Activated naive CD4-positive, alpha-beta T cell treated with anti-CD3 and anti-CD28 coated beads for 36 hours (primary cell): ENCODE results near the gene NRXN3. TPM values are rescaled to one million over a fixed set of nuclear protein-coding genes. Genes with fewer than 3 reads are reported as not detected.
"Not testable (repeated sequence)": the region's sequence is repeated elsewhere in the genome, so short reads cannot be mapped to it uniquely, and the experiment has no call there.

Source experiments
- CTCF ChIA-PET: fragments of 350-600 bp; sonication (Branson Sonifier 250); formaldehyde crosslinking; loops from one replicate; lab custom pipeline; 2021; ENCODE audit warnings: antibody characterized with exemption; lab: Charles Lee
- DNase-seq: peaks from one replicate; pipeline ENCODE4 v3.0.0-alpha.2; 2020
- H3K27ac Mint-ChIP-seq: one replicate; pipeline ENCODE4 v1.8.0; 2021; ENCODE audit warnings: mild to moderate bottlenecking, mixed read lengths
- H3K27me3 Mint-ChIP-seq: one replicate; pipeline ENCODE4 v1.8.0; 2021; ENCODE audit warnings: low read depth, mixed read lengths
- H3K36me3 Mint-ChIP-seq: one replicate; pipeline ENCODE4 v1.8.0; 2021; ENCODE audit warnings: low read depth, mixed read lengths
- H3K4me1 Mint-ChIP-seq: one replicate; pipeline ENCODE4 v1.8.0; 2021; ENCODE audit warnings: low read depth, mixed read lengths
- H3K4me3 Mint-ChIP-seq: one replicate; pipeline ENCODE4 v1.8.0; 2021; ENCODE audit warnings: mild to moderate bottlenecking, moderate library complexity, mixed read lengths
- H3K9me3 Mint-ChIP-seq: one replicate; pipeline ENCODE4 v1.8.0; 2021; ENCODE audit warnings: mixed read lengths
- intact Hi-C: fragments of 100-400 bp; cut with micrococcal nuclease; formaldehyde crosslinking; loops from one replicate; pipeline ENCODE4 v1.15.1; 2023
- total RNA-seq, 2 experiments: library from RNA; stranded (reverse); gene quantifications; one replicate each; pipeline ENCODE4 v1.2.3, GENCODE V29; 2021

Gene NRXN3
- total RNA-seq, 2 experiments from 2014 or later: not detected

DNA sequence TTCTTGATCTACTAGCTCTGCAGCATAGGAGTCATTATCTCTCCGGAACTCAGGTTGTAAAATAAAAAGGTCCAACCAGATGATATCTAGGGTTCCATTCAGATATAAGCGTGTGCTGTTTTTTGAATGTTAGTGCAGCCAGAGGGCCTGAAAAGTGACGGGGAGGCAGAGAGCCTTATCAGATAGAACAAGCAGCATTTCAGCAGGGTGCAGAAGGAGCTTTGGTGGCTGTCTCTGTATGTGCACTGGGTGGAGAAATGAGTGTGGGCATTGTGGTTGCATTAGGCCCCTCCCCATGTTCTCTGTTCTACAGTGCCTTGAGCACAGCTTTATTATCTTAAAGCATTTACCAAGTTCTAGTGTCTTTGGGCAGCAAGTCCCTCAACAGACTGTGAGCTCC lies 275.1 kb downstream of the NRXN3 start:
- DNase-seq: no peak
- no peaks in the 10 kb centered on the region for H3K9me3 Mint-ChIP-seq
- intact Hi-C loops: loop anchor here (5.0 kb wide), 2 partner anchors 392 to 583 kb away; no protein-coding TSS in a partner anchor
- H3K36me3 Mint-ChIP-seq: no peaks in the 10 kb centered on the region
- no peaks in the 10 kb centered on the region for H3K4me1 Mint-ChIP-seq
- peaks cover 2% of the 10 kb centered on the region for H3K27me3 Mint-ChIP-seq
- no peak overlapping the region for H3K27ac Mint-ChIP-seq
- CTCF ChIA-PET: interaction anchor here (1.1 to 2.3 kb wide), 2 partner anchors 11 to 121 kb away, joined by 5 to 7 read pairs; no protein-coding TSS in a partner anchor
- no peak overlapping the region for H3K4me3 Mint-ChIP-seq

DNA sequence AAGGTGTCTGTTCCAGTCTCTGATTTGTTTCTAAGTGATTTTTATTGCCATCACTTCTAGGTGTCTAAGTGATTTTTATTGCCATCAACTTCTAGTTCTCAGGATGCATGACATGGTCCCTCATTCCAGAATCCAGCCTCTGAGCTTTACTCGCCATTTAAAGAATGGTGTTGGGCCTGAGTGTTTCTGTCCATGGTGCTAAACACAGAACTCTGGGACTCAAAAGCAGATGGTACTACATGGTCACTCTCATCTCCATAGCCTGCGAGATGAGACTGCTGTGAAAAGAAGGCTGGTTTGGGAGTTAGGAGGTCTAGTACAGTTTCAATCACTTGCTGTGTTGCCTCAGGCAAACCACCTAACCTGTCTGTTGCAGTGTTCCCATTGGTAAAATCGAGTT lies 276.6 kb downstream of the NRXN3 start:
- no peaks in the 10 kb centered on the region for H3K4me1 Mint-ChIP-seq
- H3K27ac Mint-ChIP-seq: no peak overlapping the region
- no peaks in the 10 kb centered on the region for H3K27me3 Mint-ChIP-seq
- CTCF ChIA-PET: no interaction called here
- H3K4me3 Mint-ChIP-seq: no peak overlapping the region
- no peaks in the 10 kb centered on the region for H3K36me3 Mint-ChIP-seq
- intact Hi-C loops: loop anchor here (5.0 kb wide), 2 partner anchors 390 to 585 kb away; no protein-coding TSS in a partner anchor
- no peaks in the 10 kb centered on the region for H3K9me3 Mint-ChIP-seq
- DNase-seq: no peak

GRCh38 chr14:78448164-78449094 lies 278.3 kb downstream of the NRXN3 start:
- CTCF ChIA-PET: interaction anchor here (0.7 to 1.3 kb wide), 5 partner anchors 46 to 148 kb away, joined by 3 to 10 read pairs (median 5); no protein-coding TSS in a partner anchor
- Mint-ChIP-seq H3K27ac (no peak overlapping the region), H3K36me3 (no peaks in the 10 kb centered on the region), H3K9me3 (no peaks in the 10 kb centered on the region), H3K4me3 (no peak overlapping the region), H3K4me1 (no peaks in the 10 kb centered on the region), H3K27me3 (no peaks in the 10 kb centered on the region)
- intact Hi-C loops: loop anchor here (1.0 to 5.0 kb wide), 5 partner anchors 118 to 586 kb away; no protein-coding TSS in a partner anchor
- peak; percentile 68 for DNase-seq

DNA sequence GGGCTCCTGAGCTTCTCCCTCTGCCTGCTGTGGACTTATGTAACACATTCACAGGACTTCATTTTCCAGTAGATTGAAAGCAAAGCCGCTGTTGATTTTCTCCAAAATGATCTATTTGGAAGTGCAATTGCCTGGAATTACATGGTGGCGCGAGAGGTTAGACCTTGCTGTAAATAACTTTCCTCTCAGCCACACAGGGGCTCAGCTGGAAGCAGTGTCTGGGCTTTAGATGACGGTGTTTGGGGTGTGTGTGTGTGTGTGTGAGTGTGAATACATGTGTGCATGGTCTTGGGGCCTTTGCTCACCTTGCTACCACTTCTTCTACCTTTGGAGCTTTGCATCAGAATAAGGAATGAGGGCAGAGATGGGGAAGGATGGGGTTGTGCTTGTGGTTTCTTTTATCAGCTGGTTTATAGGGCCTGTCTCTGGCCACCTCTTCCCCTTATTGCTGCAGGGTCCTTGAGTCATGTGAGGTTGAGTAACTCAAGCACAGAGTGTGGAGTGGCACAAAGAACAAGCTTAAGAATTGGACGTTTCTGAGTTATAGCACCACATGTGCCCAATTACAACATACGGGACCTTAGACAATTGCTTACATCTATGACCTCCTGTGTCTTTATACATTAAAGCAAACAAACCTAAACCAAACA lies 280.6 kb downstream of the NRXN3 start:
- Mint-ChIP-seq H3K4me3 (no peak overlapping the region), H3K27me3 (no peaks in the 10 kb centered on the region), H3K4me1 (no peaks in the 10 kb centered on the region), H3K9me3 (peaks cover 2% of the 10 kb centered on the region), H3K27ac (no peak overlapping the region), H3K36me3 (no peaks in the 10 kb centered on the region)
- DNase-seq: no peak
- CTCF ChIA-PET: interaction anchor here (0.5 to 1.7 kb wide), 3 partner anchors 112 to 429 kb away, joined by 3 to 5 read pairs (median 3); no protein-coding TSS in a partner anchor
- intact Hi-C loops: no loop called here

GRCh38 chr14:78451319-78451695 lies 281.1 kb downstream of the NRXN3 start:
- no peaks in the 10 kb centered on the region for H3K36me3 Mint-ChIP-seq

GRCh38 chr14:78455896-78456435 lies 285.8 kb downstream of the NRXN3 start:
- Mint-ChIP-seq H3K4me3 (no peak overlapping the region), H3K27me3 (no peaks in the 10 kb centered on the region), H3K27ac (no peak overlapping the region), H3K4me1 (no peaks in the 10 kb centered on the region), H3K36me3 (no peaks in the 10 kb centered on the region), H3K9me3 (peaks cover 2% of the 10 kb centered on the region)
- no peak for DNase-seq
- CTCF ChIA-PET: no interaction called here
- intact Hi-C loops: no loop called here

More at GRCh38 chr14:78451319-78451695, 281.1 kb downstream of the NRXN3 start:
- intact Hi-C loops: no loop called here
- Mint-ChIP-seq H3K27ac (no peak overlapping the region), H3K4me3 (no peak overlapping the region), H3K27me3 (no peaks in the 10 kb centered on the region), H3K4me1 (no peaks in the 10 kb centered on the region), H3K9me3 (peaks cover 2% of the 10 kb centered on the region)
- CTCF ChIA-PET: interaction anchor here (1.7 kb wide), 1 partner anchor 115 kb away, joined by 5 read pairs; no protein-coding TSS in a partner anchor
- no peak for DNase-seq

DNA sequence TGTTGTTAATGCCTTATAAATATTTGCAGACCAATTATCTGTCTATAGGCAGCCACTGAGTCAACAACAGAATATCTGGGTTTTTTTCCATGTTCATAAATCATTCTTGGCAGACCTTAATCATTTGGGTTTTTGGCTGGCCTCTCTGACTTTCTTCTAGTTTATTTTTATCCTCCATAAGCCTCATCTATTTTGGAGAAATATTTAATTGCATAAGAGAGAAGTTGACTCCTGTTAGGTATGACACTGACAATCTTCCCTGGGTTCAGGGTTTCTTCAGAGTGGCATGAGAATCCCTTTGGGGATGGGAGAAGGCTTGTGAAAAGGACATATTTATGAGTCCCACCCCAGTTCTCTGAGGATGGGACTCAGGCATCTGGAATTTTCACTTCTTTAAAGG lies 299.8 kb downstream of the NRXN3 start:
- no peak for DNase-seq
- Mint-ChIP-seq H3K27ac (no peak overlapping the region), H3K27me3 (no peaks in the 10 kb centered on the region), H3K9me3 (peaks cover 2% of the 10 kb centered on the region), H3K4me1 (no peaks in the 10 kb centered on the region), H3K36me3 (no peaks in the 10 kb centered on the region), H3K4me3 (no peak overlapping the region)
- CTCF ChIA-PET: no interaction called here
- intact Hi-C loops: no loop called here

- Mint-ChIP-seq H3K4me3 (no peak overlapping the region), H3K27ac (no peak overlapping the region), H3K36me3 (no peaks in the 10 kb centered on the region), H3K9me3 (no peaks in the 10 kb centered on the region), H3K27me3 (no peaks in the 10 kb centered on the region), H3K4me1 (no peaks in the 10 kb centered on the region)
- intact Hi-C loops: no loop called here
- CTCF ChIA-PET: no interaction called here
- no peak for DNase-seq
These were observed 309.1 kb downstream of the NRXN3 start for GRCh38 chr14:78479127-78479780.

- Mint-ChIP-seq H3K27me3 (peaks cover 2% of the 10 kb centered on the region), H3K4me3 (no peak overlapping the region), H3K36me3 (no peaks in the 10 kb centered on the region), H3K27ac (no peak overlapping the region), H3K4me1 (no peaks in the 10 kb centered on the region), H3K9me3 (no peaks in the 10 kb centered on the region)
- no peak for DNase-seq
- intact Hi-C loops: no loop called here
- CTCF ChIA-PET: no interaction called here
These were observed 313.9 kb downstream of the NRXN3 start for GRCh38 chr14:78484028-78484427.

DNA sequence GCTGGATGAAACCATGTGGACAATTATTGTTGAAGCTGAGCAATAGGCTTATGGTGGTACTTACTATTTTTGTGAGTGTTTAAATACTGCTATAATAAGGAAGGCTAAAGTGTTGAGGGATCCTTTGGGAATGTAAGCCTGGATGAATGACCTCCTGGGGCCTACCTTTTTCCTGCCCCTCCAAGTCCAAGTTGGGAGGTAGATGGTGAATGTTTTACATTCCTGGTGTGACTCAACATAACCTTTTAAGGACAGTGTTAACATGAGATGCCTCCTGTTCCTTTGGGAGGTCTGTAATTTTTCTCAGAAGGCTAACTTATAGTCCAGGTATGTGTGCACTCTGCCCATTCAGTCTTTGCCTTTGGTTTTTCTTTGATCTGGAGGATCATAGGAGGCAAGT lies 315.9 kb downstream of the NRXN3 start:
- H3K27ac Mint-ChIP-seq: no peak overlapping the region
- no peak overlapping the region for H3K4me3 Mint-ChIP-seq
- intact Hi-C loops: no loop called here
- no peaks in the 10 kb centered on the region for H3K9me3 Mint-ChIP-seq
- no peak for DNase-seq
- no peaks in the 10 kb centered on the region for H3K4me1 Mint-ChIP-seq
- H3K36me3 Mint-ChIP-seq: no peaks in the 10 kb centered on the region
- CTCF ChIA-PET: no interaction called here
- H3K27me3 Mint-ChIP-seq: peaks cover 2% of the 10 kb centered on the region

DNA sequence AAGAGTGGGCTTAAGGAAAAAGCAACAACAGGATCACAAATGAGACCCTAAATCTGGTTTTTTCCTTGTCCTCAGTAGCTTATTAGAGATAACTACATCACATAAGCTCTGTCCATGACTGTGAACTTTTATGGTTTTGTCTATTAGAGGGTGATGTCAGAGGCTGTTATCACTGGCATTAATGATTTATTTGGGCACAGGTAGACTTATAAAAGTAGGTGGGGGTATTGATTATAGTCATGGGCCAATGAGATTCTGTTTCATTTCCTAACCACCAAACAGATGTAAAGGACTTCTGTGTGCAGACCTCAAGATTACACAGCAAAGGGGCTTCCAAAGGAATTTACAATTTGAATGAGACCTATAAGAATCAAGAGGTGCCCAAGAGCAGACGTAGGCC lies 316.4 kb downstream of the NRXN3 start:
- H3K27ac Mint-ChIP-seq: no peak overlapping the region
- intact Hi-C loops: no loop called here
- CTCF ChIA-PET: no interaction called here
- H3K4me3 Mint-ChIP-seq: no peak overlapping the region
- no peaks in the 10 kb centered on the region for H3K36me3 Mint-ChIP-seq
- H3K9me3 Mint-ChIP-seq: no peaks in the 10 kb centered on the region
- peaks cover 2% of the 10 kb centered on the region for H3K27me3 Mint-ChIP-seq
- H3K4me1 Mint-ChIP-seq: no peaks in the 10 kb centered on the region
- DNase-seq: no peak

- H3K27me3 Mint-ChIP-seq, CTCF ChIA-PET, H3K36me3 Mint-ChIP-seq, H3K9me3 Mint-ChIP-seq, intact Hi-C loops, H3K27ac Mint-ChIP-seq, H3K4me3 Mint-ChIP-seq, DNase-seq, H3K4me1 Mint-ChIP-seq: not testable (repeated sequence)
These were observed 317.4 kb downstream of the NRXN3 start for GRCh38 chr14:78487573-78487972.
